PC-3 (cell line): ENCODE measurements around the gene ABCC3. TPM values are rescaled to one million over a fixed set of nuclear protein-coding genes. Genes with fewer than 3 reads are reported as not detected.
"Not testable (repeated sequence)": the region's sequence is repeated elsewhere in the genome, so short reads cannot be mapped to it uniquely, and the experiment has no call there.

ENCODE experiments used
- ATAC-seq: fragments of 200-7000 bp; cut with Tn5 transposase; 2 replicates; pipeline ENCODE4 v1.9.1; 2020; ENCODE audit warnings: mild to moderate bottlenecking, moderate library complexity
- BruUV-seq: library from RNA; stranded (reverse); fragments of 400-500 nt; replicated peaks from 2 replicates; lab custom pipeline; 2021; lab: Mats Ljungman, UMichigan
- CTCF ChIA-PET: fragments of 300-600 bp; sonication (Branson Sonifier 250); formaldehyde crosslinking; loops from one replicate; lab custom pipeline; 2022; ENCODE audit warnings: antibody characterized with exemption; lab: Charles Lee
- POLR2A ChIA-PET: fragments of 300-600 bp; sonication (Branson Sonifier 250); formaldehyde crosslinking; loops from one replicate; lab custom pipeline; 2022; ENCODE audit warnings: antibody characterized with exemption; ENCODE audit not compliant: unreplicated experiment; lab: Charles Lee
- DNase-seq: peaks from one replicate; pipeline ENCODE4 v3.0.0-alpha.2; 2015
- H2AFZ ChIP-seq: fragments of 300-600 bp; sonication (generic); 2 replicates; pipeline ENCODE4 v1.6.0; 2016; ENCODE audit warnings: antibody characterized with exemption, low read length
- H3F3A ChIP-seq: fragments of 300-600 bp; sonication (generic); one replicate; pipeline ENCODE4 v1.6.0; 2017; ENCODE audit warnings: antibody characterized with exemption, low read length, control low read depth, mild to moderate bottlenecking; ENCODE audit not compliant: unreplicated experiment
- H3K27ac ChIP-seq: fragments of 300-600 bp; sonication (generic); 2 replicates; pipeline ENCODE4 v1.5.1; 2016; ENCODE audit warnings: mild to moderate bottlenecking, low read length
- H3K27me3 ChIP-seq: fragments of 300-600 bp; sonication (generic); 2 replicates; pipeline ENCODE4 v1.6.1; 2016; ENCODE audit warnings: low read length, mixed read lengths
- H3K36me3 ChIP-seq: fragments of 300-600 bp; sonication (generic); 2 replicates; pipeline ENCODE4 v1.6.1; 2016; ENCODE audit warnings: low read depth, mixed run types, low read length, mixed read lengths
- H3K4me1 ChIP-seq: fragments of 300-600 bp; sonication (generic); 2 replicates; pipeline ENCODE4 v1.5.1; 2016; ENCODE audit warnings: low read length; ENCODE audit not compliant: insufficient read depth
- H3K4me2 ChIP-seq: fragments of 300-600 bp; sonication (generic); 2 replicates; pipeline ENCODE4 v1.6.0; 2016; ENCODE audit warnings: low read length
- H3K4me3 ChIP-seq: fragments of 300-600 bp; sonication (generic); 2 replicates; pipeline ENCODE4 v1.5.1; 2016; ENCODE audit warnings: mild to moderate bottlenecking, low read length, mixed read lengths
- H3K79me2 ChIP-seq: fragments of 300-600 bp; sonication (generic); 2 replicates; pipeline ENCODE4 v1.6.1; 2017; ENCODE audit warnings: low read length, mixed read lengths
- H3K9ac ChIP-seq: fragments of 300-600 bp; sonication (generic); 2 replicates; pipeline ENCODE4 v1.6.0; 2016; ENCODE audit warnings: mild to moderate bottlenecking, low read length
- H3K9me2 ChIP-seq: fragments of 300-600 bp; sonication (generic); replicated peaks from 2 replicates; pipeline ENCODE4 v1.6.1; 2016; ENCODE audit warnings: mixed run types, low read length, mixed read lengths
- H3K9me3 ChIP-seq: fragments of 300-600 bp; sonication (generic); 2 replicates; pipeline ENCODE4 v1.6.1; 2016; ENCODE audit warnings: low read length, mixed read lengths
- H4K20me1 ChIP-seq: fragments of 300-600 bp; sonication (generic); 2 replicates; pipeline ENCODE4 v1.6.1; 2016; ENCODE audit warnings: low read length, mixed read lengths
- EZH2 ChIP-seq: fragments of 300-600 bp; sonication (generic); IDR thresholded peaks from one replicate; pipeline ENCODE4 v1.6.1; 2017; ENCODE audit warnings: antibody characterized with exemption, mild to moderate bottlenecking, low read length; ENCODE audit not compliant: unreplicated experiment
- EZH2phosphoT487 ChIP-seq: fragments of 300-600 bp; sonication (generic); IDR thresholded peaks from 2 replicates; pipeline ENCODE4 v1.6.1; 2018; ENCODE audit warnings: mild to moderate bottlenecking, antibody characterized with exemption, low read length, borderline replicate concordance
- intact Hi-C: fragments of 100-400 bp; cut with micrococcal nuclease; formaldehyde crosslinking; loops from 2 replicates; pipeline ENCODE4 v1.9.0; 2023
- total RNA-seq: library from RNA; depleted of rRNA; stranded (reverse); fragments of >200 nt; gene quantifications from 2 replicates; pipeline ENCODE4 v1.2.3, GENCODE V29; 2014
- TF ChIP-seq, protein P1 (sequence below): fragments of 300-600 bp; sonication (generic); conservative IDR thresholded peaks from 2 replicates; pipeline ENCODE4 v1.5.1; 2017; ENCODE audit warnings: antibody characterized with exemption, low read depth, mild to moderate bottlenecking, low read length

ABCC3 gene
- total RNA-seq, 1 experiment from 2014 or later, result 50.2 TPM

DNA sequence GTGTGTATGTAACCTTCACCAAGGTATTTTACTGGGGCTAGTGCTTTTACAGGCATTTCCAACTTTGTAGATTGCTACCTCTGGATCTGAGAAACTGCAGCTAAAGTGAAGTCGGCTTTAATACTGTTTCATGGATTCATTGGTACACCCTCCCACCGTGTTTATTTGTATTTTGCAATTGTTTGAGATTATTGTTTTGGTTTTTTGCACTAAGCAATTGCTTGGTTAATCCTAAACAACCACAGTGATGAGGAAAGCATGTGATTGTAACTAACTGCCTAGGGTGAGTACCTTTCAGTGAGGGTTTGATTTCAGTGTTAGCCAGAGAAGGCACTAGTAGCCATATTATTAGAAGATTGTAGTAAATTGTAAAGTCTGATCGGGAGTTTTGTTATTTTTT lies 88.1 kb downstream of the ABCC3 start:
- H3K9me2 ChIP-seq, result no peaks in the 10 kb centered on the region
- H3K4me2 ChIP-seq, result peak overlapping the region; percentile 91
- no peaks in the 10 kb centered on the region for H3K9me3 ChIP-seq
- BruUV-seq, result no TSS peak
- peaks cover 6% of the 10 kb centered on the region; the same call in 1 of the 2 replicates for H3K36me3 ChIP-seq
- no peak overlapping the region for H3K9ac ChIP-seq
- DNase-seq (no peak), ATAC-seq (no peak)
- CTCF ChIA-PET, result no interaction called here
- peak overlapping the region; percentile 91 for H3K4me3 ChIP-seq
- H3K27ac ChIP-seq, result no peak overlapping the region
- peaks cover 79% of the 10 kb centered on the region for H4K20me1 ChIP-seq
- H3K4me1 ChIP-seq, result peaks cover 37% of the 10 kb centered on the region
- H2AFZ ChIP-seq, result no peak overlapping the region
- intact Hi-C loops, result no loop called here
- peaks cover 4% of the 10 kb centered on the region for H3F3A ChIP-seq
- no peak for TF ChIP-seq EZH2phosphoT487
- TF ChIP-seq, protein P1, sequence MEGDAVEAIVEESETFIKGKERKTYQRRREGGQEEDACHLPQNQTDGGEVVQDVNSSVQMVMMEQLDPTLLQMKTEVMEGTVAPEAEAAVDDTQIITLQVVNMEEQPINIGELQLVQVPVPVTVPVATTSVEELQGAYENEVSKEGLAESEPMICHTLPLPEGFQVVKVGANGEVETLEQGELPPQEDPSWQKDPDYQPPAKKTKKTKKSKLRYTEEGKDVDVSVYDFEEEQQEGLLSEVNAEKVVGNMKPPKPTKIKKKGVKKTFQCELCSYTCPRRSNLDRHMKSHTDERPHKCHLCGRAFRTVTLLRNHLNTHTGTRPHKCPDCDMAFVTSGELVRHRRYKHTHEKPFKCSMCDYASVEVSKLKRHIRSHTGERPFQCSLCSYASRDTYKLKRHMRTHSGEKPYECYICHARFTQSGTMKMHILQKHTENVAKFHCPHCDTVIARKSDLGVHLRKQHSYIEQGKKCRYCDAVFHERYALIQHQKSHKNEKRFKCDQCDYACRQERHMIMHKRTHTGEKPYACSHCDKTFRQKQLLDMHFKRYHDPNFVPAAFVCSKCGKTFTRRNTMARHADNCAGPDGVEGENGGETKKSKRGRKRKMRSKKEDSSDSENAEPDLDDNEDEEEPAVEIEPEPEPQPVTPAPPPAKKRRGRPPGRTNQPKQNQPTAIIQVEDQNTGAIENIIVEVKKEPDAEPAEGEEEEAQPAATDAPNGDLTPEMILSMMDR, result no peak
- TF ChIP-seq EZH2, result no peak
- H3K27me3 ChIP-seq, result no peaks in the 10 kb centered on the region
- POLR2A ChIA-PET, result no interaction called here
- H3K79me2 ChIP-seq, result peaks cover 89% of the 10 kb centered on the region

DNA sequence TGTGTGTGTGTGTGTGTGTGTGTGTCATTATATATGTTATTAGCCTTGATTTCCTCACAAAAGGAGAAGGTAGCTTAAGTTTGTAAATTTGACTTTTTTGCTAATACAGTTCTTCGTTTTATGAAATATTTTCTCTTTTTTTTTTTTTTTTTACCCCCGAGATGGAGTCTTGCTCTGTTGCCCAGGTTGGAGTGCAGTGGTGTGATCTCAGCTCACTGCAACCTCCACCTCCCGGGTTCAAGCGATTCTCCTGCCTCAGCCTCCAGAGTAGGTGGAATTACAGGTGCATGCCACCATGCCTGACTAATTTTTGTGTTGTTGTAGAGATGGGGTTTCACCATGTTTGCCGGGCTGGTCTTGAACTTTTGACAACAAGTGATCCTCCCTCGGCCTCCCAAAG lies 89.9 kb downstream of the ABCC3 start:
- intact Hi-C loops, H3K9ac ChIP-seq, DNase-seq, ATAC-seq, H3K9me2 ChIP-seq, CTCF ChIA-PET, BruUV-seq, H3K27me3 ChIP-seq, H2AFZ ChIP-seq, H3K9me3 ChIP-seq, H3F3A ChIP-seq, H3K4me3 ChIP-seq, H3K4me2 ChIP-seq, H3K27ac ChIP-seq: not testable (repeated sequence)
- Histone ChIP-seq H3K4me1 (peaks cover 36% of the 10 kb centered on the region), H4K20me1 (peaks cover 98% of the 10 kb centered on the region), H3K79me2 (peaks cover 100% of the 10 kb centered on the region), H3K36me3 (peaks cover 11% of the 10 kb centered on the region; the same call in 1 of the 2 replicates)
- POLR2A ChIA-PET, result interaction anchor here (0.6 to 0.7 kb wide), 2 partner anchors 294 to 572 kb away, joined by 3 read pairs; no protein-coding TSS in a partner anchor

DNA sequence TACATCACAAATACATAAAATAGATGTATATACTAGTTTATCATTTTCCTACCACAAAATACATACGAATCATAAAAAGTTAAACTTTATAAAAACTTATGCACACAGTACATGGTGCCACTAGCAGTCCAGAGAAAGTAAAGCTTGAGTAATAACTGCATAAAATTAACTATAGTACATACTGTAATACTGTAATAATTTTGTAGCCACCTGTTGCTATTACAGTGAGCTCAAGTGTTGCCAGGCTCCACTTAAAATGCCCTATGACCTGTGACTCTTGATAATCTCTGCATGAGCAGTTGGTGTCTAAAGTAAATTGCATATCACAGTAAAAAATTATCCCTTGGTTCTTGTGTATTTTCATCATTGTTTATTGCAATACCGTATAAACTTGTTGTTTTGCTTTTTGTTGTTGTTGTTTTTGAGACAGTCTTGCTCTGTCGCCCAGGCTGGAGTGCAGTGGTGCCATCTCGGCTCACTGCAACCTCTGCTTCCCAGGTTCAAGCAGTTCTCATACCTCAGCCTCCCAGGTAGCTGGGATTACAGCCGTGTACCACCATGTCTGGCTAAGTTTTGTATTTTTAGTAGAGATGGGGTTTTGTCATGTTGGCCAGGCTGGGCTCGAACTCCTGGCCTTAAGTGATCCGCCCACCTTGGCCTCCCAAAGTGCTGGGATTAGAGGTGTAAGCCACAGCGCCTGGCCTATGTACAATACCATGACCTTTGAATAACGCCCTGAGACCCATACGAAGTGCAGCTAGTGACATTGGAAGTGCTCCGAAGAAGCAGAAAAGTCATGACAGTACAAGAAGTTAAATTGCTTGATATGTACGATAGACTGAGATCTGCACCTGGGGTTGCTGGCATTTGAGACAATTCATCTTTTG lies 91.3 kb downstream of the ABCC3 start:
- peaks cover 95% of the 10 kb centered on the region for H4K20me1 ChIP-seq
- no peak overlapping the region for H3K4me3 ChIP-seq
- DNase-seq (no peak), ATAC-seq (peak; percentile 63)
- TF ChIP-seq EZH2phosphoT487 (no peak), EZH2 (no peak)
- TF ChIP-seq, protein P1, result no peak
- H3K4me1 ChIP-seq, result peaks cover 36% of the 10 kb centered on the region
- H3K9ac ChIP-seq, result no peak overlapping the region
- ChIA-PET POLR2A (interaction anchor here (0.6 kb wide), 1 partner anchor 184 kb away, joined by 3 read pairs; no protein-coding TSS in a partner anchor), CTCF (interaction anchor here (0.6 to 0.7 kb wide), 2 partner anchors 24 to 100 kb away, joined by 5 read pairs; no protein-coding TSS in a partner anchor)
- peaks cover 11% of the 10 kb centered on the region; the same call in 1 of the 2 replicates for H3K36me3 ChIP-seq
- H2AFZ ChIP-seq, result no peak overlapping the region
- no peaks in the 10 kb centered on the region for H3K27me3 ChIP-seq
- H3K4me2 ChIP-seq, result no peak overlapping the region
- no peaks in the 10 kb centered on the region for H3K9me2 ChIP-seq
- H3F3A ChIP-seq, result peaks cover 4% of the 10 kb centered on the region
- intact Hi-C loops, result no loop called here
- BruUV-seq, result no TSS peak
- H3K9me3 ChIP-seq, result no peaks in the 10 kb centered on the region
- peaks cover 100% of the 10 kb centered on the region for H3K79me2 ChIP-seq
- H3K27ac ChIP-seq, result no peak overlapping the region
